GM10266 (cell line): Measurements from ENCODE around the gene SLC44A4.
A peak's percentile ranks its signal among the peaks of the same experiment; 100 is the strongest.

Experiments used
- DNase-seq: peaks from one replicate; pipeline ENCODE4 v3.0.0; 2012; ENCODE audit errors: extremely low spot score
- CTCF ChIP-seq: IDR thresholded peaks from 2 replicates; pipeline ENCODE4 v1.5.1; 2012; ENCODE audit warnings: mild to moderate bottlenecking, low read depth; ENCODE audit not compliant: control insufficient read depth, insufficient read depth; ENCODE audit errors: missing control alignments

Gene SLC44A4

DNA sequence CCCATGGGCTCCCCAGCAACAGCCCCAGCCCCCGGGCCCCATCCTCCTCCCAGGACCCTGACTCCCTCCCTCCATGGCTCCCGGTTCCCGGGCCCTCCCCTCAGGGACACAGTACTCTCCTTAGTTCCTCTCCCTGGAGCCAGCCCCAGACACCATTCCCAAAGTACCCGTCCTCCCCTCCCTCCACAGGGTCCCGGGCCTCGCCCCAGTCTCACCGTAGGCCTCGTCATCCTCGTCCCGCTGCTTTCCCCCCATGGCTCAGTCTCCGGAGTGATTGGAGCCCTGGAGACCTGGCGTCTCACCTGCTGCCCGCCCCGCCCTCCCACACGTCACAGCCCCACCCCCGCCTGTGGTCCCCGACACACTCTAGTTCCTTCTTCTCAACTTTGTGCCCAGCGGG lies at the start of gene SLC44A4:
SLC44A4 (minus strand) TSS at position 272 of the 400 bp plus-strand sequence; CDS start at position 255, 17 bp downstream.
- TF ChIP-seq CTCF, result no peak
- DNase-seq, result no peak

- no peak for TF ChIP-seq CTCF
- DNase-seq, result no peak
These were observed 49.8 kb upstream of the SLC44A4 start for GRCh38 chr6:31928672-31928939.

- TF ChIP-seq CTCF, result no peak
- DNase-seq, result no peak
These were observed 49.3 kb upstream of the SLC44A4 start for GRCh38 chr6:31927863-31928671.

DNA sequence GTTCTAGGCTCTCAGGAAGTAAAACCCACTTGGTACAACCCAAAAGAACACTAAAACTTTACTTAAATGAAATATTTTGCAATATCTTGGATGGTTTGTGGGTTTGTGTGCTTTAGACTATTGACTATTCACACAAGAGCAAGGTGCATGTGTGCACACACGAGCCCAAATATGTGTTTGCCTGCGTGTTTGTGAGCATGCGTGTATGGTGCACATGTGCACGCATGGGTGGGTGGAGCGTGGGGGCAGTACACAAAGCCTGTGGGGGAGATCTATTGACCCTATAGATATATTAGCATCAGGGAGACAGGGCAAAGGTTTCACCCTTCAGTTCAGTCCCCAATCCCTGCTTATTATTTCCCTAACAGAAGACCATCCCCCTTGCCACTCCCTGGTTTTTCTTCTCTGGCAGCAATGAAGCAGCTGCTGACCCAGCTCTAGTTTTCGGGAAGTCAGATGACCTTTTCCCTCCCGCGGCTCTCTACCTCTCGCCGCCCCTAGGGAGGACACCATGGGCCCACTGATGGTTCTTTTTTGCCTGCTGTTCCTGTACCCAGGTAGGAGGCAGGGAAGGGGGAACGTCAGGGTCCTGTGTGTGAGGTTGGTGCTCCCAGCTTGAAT lies 48.6 kb upstream of the SLC44A4 start, which contains the start of gene C2:
C2 (plus strand) TSS at position 476 of the 621 bp plus-strand sequence; CDS start at position 512, 36 bp downstream.
- DNase-seq, result no peak
- no peak for TF ChIP-seq CTCF

- DNase-seq, result no peak
- peak; percentile 50 for TF ChIP-seq CTCF
These were observed 44.1 kb upstream of the SLC44A4 start for GRCh38 chr6:31922942-31923341.

DNA sequence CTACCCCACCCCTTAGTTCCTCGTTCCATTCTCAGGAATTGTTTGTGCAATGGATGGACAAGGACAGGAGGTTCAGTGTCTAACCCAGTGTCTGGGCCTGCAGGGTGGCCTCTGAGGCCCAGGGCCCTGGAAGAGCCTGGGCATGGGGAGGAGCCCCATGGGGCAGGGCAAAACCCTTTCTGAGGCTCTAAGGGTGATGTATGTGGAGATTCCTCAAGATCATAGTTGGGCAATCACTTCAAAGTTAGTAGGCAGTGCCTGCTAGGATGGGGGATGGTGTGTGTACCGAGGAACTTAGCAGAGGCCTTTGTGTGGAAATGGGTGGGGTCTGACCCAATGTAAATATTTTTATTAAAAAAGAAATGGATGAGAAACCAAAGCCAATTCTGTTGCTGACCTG lies 42.0 kb upstream of the SLC44A4 start:
- no peak for TF ChIP-seq CTCF
- no peak for DNase-seq

GRCh38 chr6:31919624-31920303 lies 41.0 kb upstream of the SLC44A4 start:
- no peak for TF ChIP-seq CTCF
- no peak for DNase-seq
